ENCODE results near the gene MRPL19. TPM values are rescaled to one million over a fixed set of nuclear protein-coding genes. Genes with fewer than 3 reads are reported as not detected.

MRPL19 gene
- total and polyA plus RNA-seq, 2 of the 13 experiments (the other 11 are each of a cell fraction or from before 2014, with no cell fraction given) = 43.2 to 163 TPM

- no peak for TF ChIP-seq ZBTB14 (CRISPR knock-in tag; IDR thresholded peaks at IDR 0.05)
- TF ChIP-seq KLF13 (CRISPR knock-in tag; IDR thresholded peaks at IDR 0.05) = no peak
- TF ChIP-seq RNF219 (CRISPR knock-in tag; IDR thresholded peaks at IDR 0.05) = no peak
- no peak for TF ChIP-seq NCOA1 (CRISPR knock-in tag; IDR thresholded peaks at IDR 0.05)
- no peak for TF ChIP-seq STAG1 (CRISPR knock-in tag; IDR thresholded peaks at IDR 0.05)
These were observed 5.0 kb upstream of the MRPL19 start (continued) for GRCh38 chr2:75641587-75641986.

GRCh38 chr2:75643980-75644379, 2.6 kb upstream of the MRPL19 start:
- H4K20me1 ChIP-seq (ENCODE audit: insufficient read depth, low read length) = no peaks in the 10 kb centered on the region
- ATAC-seq (no peak), FAIRE-seq (no peak), DNase-seq (ENCODE audit: low spot score) (no peak)
- intact Hi-C loops (cut with micrococcal nuclease; ENCODE audit: unreplicated experiment) (no loop called here), in situ Hi-C loops (cut with HindIII; ENCODE audit: extremely low pct_ligation_motif_present, low pct_unique_long_range_greater_than_20kb) (no loop called here)
- H2AFZ ChIP-seq (ENCODE audit: low read length) = no peak overlapping the region
- H3K27ac ChIP-seq (ENCODE audit: extremely low read length, insufficient read depth, low read length) = no peak overlapping the region
- H3K4me1 ChIP-seq (ENCODE audit: insufficient read depth, low read length) = peaks cover 35% of the 10 kb centered on the region
- peaks cover 27% of the 10 kb centered on the region for H3K79me2 ChIP-seq (ENCODE audit: insufficient read depth, low read length)
- CTCF ChIA-PET (ENCODE audit: low intra/inter-chr PET ratio, low total read pairs) = no interaction called here
- BruUV-seq (replicated peaks) = no TSS peak
- WGBS (ENCODE audit: low lambda C conversion rate) = 26% methylated on average over 1 of the region's 1 CpG
- no peaks in the 10 kb centered on the region; a peak in 1 of 5 replicates for H3K27me3 ChIP-seq (ENCODE audit: control insufficient read depth in 1 of 2, insufficient read depth in 2 of 2, low read length in 2 of 2)
- POLR2A ChIA-PET = no interaction called here
- H3K36me3 ChIP-seq (replicated peaks in 1 of 2; ENCODE audit: control insufficient read depth in 1 of 2, insufficient read depth in 2 of 2, low read length in 2 of 2) = 0 out of 5 replicates have a peak, but pooled peaks cover 0 to 3% of the 10 kb centered on the region in 2 experiments
- no peak overlapping the region for H3K4me3 ChIP-seq (replicated peaks in 1 of 3; ENCODE audit: insufficient read depth in 1 of 3, low read depth in 2 of 3, low read length in 3 of 3)
- H3K9me3 ChIP-seq (ENCODE audit: low read length) = no peaks in the 10 kb centered on the region
- no peak overlapping the region for H3K4me2 ChIP-seq (ENCODE audit: low read depth, low read length)
- H3K9ac ChIP-seq (ENCODE audit: insufficient read depth, low read depth, low read length) = no peak overlapping the region
- TF ChIP-seq ZBTB43 (CRISPR knock-in tag; conservative IDR thresholded peaks at IDR 0.05) = no peak
- no peak for TF ChIP-seq IRX3 (CRISPR knock-in tag; IDR thresholded peaks at IDR 0.05; ENCODE audit: borderline replicate concordance, low read depth)
- no peak for TF ChIP-seq TRIM24 (CRISPR knock-in tag; IDR thresholded peaks at IDR 0.05)
- TF ChIP-seq ZNF34 (CRISPR knock-in tag; IDR thresholded peaks at IDR 0.05; ENCODE audit: borderline replicate concordance) = no peak

Data from HepG2 (cell line).